ENCODE measurements around the gene TRABD.

Gene TRABD

DNA sequence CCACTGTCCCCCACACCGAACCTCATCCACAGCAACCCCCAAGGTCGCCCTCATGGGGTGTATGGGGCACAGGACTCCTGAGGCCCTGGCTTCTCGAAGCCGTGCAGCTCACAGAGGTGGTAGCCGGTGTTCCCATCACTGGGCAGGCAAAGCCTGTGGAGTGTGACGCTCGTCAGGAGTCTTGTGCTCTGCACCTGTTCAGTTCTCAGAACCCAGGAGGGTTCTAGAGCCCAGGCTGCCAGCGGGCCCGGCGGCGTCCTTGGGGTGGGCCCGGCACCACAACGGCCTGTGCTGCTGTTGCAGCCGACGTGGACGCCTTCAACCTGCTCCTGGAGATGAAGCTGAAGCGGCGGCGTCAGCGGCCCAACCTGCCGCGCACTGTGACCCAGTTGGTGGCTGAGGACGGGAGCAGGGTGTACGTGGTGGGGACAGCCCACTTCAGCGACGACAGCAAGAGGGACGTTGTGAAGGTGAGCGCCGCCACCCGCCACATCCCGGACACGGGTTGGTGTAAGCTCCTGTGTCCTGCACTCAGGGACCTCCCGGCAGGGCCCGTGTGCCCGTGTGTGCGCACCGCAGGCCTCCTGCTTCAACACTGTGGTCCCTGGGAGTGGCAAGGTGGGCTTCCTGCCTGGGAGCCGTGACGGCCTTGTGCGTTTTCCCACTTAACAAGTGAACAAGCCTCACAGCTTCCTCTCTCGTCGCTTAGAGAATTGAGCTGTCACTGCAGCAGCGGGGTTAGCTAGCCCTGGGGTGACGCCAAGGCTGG, 8.5 kb downstream of the TRABD start:
- TF ChIP-seq POLR2A (IDR thresholded peaks at IDR 0.05; ENCODE audit: low read length) (no peak), GATA1 (IDR thresholded peaks at IDR 0.05; ENCODE audit: low read depth, low read length) (no peak)
- no peak for DNase-seq

GRCh38 chr22:50196256-50196655, 10.5 kb downstream of the TRABD start:
- DNase-seq, result no peak
- TF ChIP-seq POLR2A (IDR thresholded peaks at IDR 0.05; ENCODE audit: low read length) (no peak), GATA1 (IDR thresholded peaks at IDR 0.05; ENCODE audit: low read depth, low read length) (no peak)

DNA sequence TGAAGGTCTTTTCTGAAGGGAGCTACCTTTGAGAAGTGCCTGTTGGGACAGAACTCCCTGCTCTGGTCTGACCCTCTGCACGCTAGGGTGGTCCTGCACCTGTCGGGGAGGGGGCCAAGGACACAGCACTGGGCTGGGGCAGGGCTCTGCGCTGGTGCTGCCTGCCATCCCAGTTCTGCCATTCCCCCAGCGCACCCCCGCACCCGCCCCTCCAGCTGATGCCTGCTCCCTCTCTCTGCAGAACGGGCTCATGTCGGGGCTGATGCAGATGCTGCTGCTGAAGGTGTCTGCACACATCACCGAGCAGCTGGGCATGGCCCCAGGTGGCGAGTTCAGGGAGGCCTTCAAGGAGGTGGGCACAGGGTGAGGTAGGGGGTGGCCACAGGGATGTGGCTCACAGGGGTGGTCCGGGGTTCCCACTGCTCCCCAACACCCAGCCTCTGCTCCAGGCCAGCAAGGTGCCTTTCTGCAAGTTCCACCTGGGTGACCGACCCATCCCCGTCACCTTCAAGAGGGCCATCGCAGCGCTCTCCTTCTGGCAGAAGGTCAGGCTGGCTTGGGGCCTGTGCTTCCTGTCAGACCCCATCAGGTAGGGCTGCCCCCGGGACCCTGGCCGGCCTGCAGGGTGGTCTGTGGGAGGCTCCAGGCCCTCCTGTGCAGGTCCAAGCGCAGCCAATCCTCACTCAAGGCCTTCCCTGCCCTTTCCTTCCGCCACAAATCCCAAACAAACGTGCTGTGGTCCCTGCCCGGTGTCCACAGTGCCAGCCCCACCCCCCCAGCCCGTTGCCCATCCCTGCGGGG, 11.5 kb downstream of the TRABD start:
- TF ChIP-seq GATA1 (IDR thresholded peaks at IDR 0.05; ENCODE audit: low read depth, low read length) (no peak), POLR2A (IDR thresholded peaks at IDR 0.05; ENCODE audit: low read length) (no peak)
- DNase-seq, result no peak

DNA sequence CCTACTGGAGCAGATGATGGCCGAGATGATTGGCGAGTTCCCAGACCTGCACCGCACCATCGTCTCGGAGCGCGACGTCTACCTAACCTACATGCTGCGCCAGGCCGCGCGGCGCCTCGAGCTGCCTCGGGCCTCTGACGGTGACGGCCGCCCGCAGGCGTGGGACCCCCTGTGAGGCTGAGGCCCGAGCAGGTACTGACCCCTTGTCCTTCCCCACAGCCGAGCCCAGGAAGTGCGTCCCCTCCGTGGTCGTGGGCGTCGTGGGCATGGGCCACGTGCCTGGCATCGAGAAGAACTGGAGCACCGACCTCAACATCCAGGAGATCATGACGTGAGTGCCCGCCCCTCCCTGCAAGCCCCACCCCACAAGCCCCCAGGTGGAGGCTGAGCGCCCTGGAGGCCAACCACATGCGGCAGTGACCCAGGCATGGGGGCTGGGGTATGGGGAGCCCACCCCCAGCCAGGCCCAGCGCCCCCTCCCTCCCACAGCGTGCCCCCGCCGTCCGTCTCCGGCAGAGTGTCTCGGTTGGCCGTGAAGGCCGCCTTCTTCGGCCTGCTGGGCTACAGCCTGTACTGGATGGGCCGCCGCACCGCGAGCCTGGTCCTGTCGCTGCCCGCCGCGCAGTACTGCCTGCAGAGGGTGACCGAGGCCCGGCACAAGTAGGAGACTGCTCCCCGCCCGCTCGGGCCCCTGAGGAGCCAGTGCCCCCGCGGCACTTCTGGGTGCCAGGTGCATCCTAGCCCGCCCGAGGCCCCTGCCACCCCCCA, 12.3 kb downstream of the TRABD start:
- no peak for DNase-seq
- no peak for TF ChIP-seq POLR2A (IDR thresholded peaks at IDR 0.05; ENCODE audit: low read length)
- TF ChIP-seq GATA1 (IDR thresholded peaks at IDR 0.05; ENCODE audit: low read depth, low read length), result no peak

DNA sequence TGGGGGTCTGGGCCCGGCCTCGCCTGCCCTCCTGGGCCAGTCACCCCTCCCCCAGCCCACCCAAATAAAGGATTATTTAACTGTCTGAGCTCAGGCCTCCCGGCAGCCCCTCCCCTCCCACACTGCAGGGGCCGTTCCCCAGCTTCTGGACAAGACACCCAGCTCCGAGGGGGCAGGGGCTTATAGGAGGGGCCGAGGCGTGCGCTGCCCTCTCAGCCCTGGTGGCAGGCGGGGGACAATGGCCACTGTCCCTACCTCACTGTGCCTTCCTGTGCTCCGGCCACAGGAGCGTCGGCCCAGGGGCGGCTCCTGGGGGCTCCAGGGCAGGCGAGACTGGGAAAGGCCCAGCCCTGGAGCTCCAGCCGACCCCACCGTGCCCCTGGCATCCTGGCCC, 12.9 kb downstream of the TRABD start:
- DNase-seq, result no peak
- TF ChIP-seq GATA1 (IDR thresholded peaks at IDR 0.05; ENCODE audit: low read depth, low read length) (no peak), POLR2A (IDR thresholded peaks at IDR 0.05; ENCODE audit: low read length) (no peak)

DNA sequence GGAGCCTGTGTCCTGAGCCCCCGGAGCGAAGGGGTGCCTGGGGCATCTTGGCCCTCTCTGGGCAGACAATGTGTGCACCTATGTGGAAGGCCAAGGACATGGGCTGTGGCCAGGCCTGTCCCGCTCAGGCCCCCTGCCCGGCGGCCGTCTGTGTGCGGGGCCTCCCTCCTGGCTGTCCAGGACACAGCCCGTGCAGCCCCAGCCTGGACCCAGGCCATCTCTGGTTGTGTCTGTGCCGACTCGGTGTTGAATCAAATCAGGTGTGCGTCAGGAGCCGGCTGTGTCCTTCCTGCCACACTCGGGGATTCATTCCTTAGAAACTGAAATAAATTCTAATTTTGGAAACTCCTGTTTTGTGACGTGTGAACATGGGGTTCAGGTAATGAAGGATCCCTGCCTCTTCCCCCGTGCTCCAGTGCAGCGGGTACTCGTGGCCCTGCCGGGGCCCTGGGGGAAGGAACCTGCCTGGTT, 13.6 kb downstream of the TRABD start:
- DNase-seq, result no peak
- TF ChIP-seq POLR2A (IDR thresholded peaks at IDR 0.05; ENCODE audit: low read length), result no peak
- TF ChIP-seq GATA1 (IDR thresholded peaks at IDR 0.05; ENCODE audit: low read depth, low read length), result no peak

DNA sequence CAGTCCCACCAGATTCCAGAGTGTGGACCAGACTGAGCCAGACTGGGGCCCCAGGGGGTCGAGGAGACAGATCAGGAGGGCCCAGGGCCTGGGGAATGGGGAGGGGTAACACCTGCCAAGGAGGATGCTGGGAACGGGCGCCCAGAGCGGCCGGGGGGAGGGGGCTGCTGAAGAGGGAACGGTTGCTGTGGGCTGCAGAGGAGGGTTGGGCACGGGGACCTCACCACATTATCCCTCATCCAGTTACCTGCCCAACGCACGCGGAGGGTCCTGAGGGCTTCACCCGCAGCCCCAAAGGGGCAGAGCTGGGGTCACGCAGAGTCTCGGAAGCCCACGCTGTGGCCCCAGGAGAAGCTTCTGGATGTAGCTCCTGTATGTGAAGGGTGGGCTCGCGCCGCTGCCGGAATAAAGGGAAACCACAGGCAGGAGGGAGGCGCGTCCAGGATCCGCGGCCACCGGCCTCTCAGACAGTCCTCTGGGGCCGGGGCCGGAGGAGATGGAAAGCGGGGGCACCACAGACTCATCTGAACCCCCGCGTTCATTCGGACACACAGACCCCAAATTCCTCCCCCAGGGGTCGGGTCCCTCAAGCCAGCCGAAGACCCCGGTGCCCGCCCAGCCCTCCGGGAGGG, 14.2 kb downstream of the TRABD start:
- no peak for DNase-seq
- no peak for TF ChIP-seq GATA1 (IDR thresholded peaks at IDR 0.05; ENCODE audit: low read depth, low read length)
- TF ChIP-seq POLR2A (IDR thresholded peaks at IDR 0.05; ENCODE audit: low read length), result no peak

DNA sequence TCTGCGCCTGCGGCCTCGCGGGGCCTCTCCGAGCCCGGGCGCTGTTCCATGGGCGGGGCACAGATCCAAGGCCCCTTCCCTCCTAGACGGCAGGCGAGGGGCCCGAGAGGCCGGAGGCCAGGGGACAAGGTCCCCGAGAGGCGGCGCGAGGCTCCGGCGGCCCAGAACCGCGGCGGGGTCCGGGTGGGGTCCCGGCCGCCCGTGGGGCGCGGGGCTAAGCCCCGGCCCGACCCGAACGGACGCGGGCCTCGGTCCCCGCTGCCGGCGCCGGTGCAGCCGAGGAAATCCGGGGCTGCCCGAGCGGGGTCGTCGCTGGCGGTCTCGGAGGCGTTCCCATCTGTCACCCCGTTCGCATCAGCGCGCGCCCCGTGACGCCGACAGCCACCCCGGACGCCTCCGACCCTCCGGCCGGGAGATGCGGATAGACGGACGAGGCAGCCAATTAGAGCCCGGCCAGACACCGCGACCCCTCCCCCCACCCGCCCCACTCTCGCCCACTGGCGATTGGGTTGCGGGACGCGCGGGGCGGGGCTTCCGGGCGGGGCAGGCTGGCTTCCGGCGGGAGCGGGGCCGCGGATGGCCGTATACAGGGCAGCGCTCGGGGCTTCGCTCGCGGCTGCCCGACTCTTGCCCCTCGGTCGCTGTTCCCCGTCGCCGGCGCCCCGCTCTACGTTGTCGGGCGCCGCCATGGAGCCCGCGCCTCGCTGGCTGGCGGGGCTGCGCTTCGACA, 14.9 kb downstream of the TRABD start, which contains the start of gene SELENOO:
Gene SELENOO (plus strand): TSS at position 551 of the 730 bp plus-strand sequence. CDS start 26 bp downstream, at position 577.
- DNase-seq, result peak; percentile 92 to 96

GRCh38 chr22:50201191-50202129, 15.7 kb downstream of the TRABD start:
- TF ChIP-seq GATA1 (IDR thresholded peaks at IDR 0.05; ENCODE audit: low read depth, low read length) (no peak), POLR2A (IDR thresholded peaks at IDR 0.05; ENCODE audit: low read length) (no peak)

More for the DNA sequence above, 14.9 kb downstream of the TRABD start, which contains the start of gene SELENOO:
- no peak for TF ChIP-seq GATA1 (IDR thresholded peaks at IDR 0.05; ENCODE audit: low read depth, low read length)
- TF ChIP-seq POLR2A (IDR thresholded peaks at IDR 0.05; ENCODE audit: low read length), result peak; percentile 58

GRCh38 chr22:50202130-50202666, 16.5 kb downstream of the TRABD start:
- DNase-seq, result no peak
- TF ChIP-seq GATA1 (IDR thresholded peaks at IDR 0.05; ENCODE audit: low read depth, low read length) (no peak), POLR2A (IDR thresholded peaks at IDR 0.05; ENCODE audit: low read length) (no peak)

More at GRCh38 chr22:50201191-50202129, 15.7 kb downstream of the TRABD start:
- peak; percentile 76 to 78 for DNase-seq

DNA sequence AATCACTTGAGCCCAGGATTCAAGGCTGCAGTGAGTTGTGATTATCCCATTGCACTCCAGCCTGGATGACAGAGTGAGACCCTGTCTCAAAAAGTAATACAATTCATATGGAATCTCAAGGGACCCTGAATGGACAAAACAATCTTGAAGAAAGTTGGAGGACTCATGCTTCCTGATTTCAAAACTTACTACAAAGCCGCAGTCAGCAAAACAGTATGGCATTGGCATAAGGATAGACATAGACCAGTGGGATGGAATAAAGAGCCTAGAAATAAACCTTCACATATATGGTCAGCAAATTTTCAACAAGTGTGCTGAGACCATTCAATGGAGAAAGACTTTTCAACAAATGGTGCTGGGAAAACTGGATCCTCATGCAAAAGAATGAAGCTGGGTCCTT, 17.6 kb downstream of the TRABD start:
- DNase-seq, result no peak
- TF ChIP-seq POLR2A (IDR thresholded peaks at IDR 0.05; ENCODE audit: low read length) (no peak), GATA1 (IDR thresholded peaks at IDR 0.05; ENCODE audit: low read depth, low read length) (no peak)

Data from erythroblast (primary cell).